B cell (primary cell): Measurements from ENCODE around the gene RAC3.

ENCODE experiments used
- EZH2 ChIP-seq: IDR thresholded peaks from 2 replicates; pipeline ENCODE4 v1.6.1; 2012; ENCODE audit warnings: borderline replicate concordance, low read depth, mild to moderate bottlenecking, moderate library complexity, low read length; ENCODE audit not compliant: insufficient read depth, poor library complexity, severe bottlenecking
- TF ChIP-seq, protein P1 (sequence below): fragments of 200-600 bp; IDR thresholded peaks from one replicate; pipeline ENCODE4 v1.8.0; 2022; ENCODE audit warnings: antibody characterized with exemption, mild to moderate bottlenecking

DNA sequence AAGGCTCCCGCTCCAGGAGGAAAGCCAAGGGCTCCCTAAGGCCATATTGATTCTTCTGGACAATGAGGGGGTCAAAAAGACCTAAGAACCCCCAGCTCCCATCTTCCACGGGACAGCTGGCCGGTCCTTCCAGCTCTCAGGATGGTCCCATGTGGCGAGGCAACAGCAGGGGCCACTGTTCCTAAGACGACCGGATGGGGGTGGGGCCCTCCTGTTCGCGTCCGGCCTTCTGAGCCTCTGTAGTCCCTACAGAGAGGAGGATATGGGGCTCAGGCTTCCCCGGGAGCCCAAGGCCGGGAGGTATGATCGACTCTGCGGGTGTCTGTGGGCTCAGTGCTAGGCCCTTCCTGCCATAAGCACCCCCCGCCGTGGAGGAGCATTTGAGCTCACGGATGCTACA, 12.0 kb downstream of the RAC3 start:
- TF ChIP-seq, protein P1, sequence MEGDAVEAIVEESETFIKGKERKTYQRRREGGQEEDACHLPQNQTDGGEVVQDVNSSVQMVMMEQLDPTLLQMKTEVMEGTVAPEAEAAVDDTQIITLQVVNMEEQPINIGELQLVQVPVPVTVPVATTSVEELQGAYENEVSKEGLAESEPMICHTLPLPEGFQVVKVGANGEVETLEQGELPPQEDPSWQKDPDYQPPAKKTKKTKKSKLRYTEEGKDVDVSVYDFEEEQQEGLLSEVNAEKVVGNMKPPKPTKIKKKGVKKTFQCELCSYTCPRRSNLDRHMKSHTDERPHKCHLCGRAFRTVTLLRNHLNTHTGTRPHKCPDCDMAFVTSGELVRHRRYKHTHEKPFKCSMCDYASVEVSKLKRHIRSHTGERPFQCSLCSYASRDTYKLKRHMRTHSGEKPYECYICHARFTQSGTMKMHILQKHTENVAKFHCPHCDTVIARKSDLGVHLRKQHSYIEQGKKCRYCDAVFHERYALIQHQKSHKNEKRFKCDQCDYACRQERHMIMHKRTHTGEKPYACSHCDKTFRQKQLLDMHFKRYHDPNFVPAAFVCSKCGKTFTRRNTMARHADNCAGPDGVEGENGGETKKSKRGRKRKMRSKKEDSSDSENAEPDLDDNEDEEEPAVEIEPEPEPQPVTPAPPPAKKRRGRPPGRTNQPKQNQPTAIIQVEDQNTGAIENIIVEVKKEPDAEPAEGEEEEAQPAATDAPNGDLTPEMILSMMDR: no peak
- TF ChIP-seq EZH2: no peak
